HG03575 (cell line): Measurements from ENCODE around the gene POM121L2.
"Not testable (repeated sequence)": the region's sequence is repeated elsewhere in the genome, so short reads cannot be mapped to it uniquely, and the experiment has no call there.

Experiments
- ATAC-seq: cut with Tn5 transposase; IDR thresholded peaks from one replicate; pipeline ENCODE4 v1.9.1; 2021; ENCODE audit not compliant: unreplicated experiment, insufficient number of reproducible peaks, low FRiP score; ENCODE audit errors: extremely low read depth

POM121L2 gene

GRCh38 chr6:27267857-27268434, 44.1 kb downstream of the POM121L2 start:
- no peak for ATAC-seq

- not testable (repeated sequence) for ATAC-seq
These were observed 45.1 kb downstream of the POM121L2 start for GRCh38 chr6:27267003-27267402.

GRCh38 chr6:27263886-27264285, 48.2 kb downstream of the POM121L2 start:
- no peak for ATAC-seq

GRCh38 chr6:27260836-27261375, 51.2 kb downstream of the POM121L2 start:
- ATAC-seq = no peak

- ATAC-seq = no peak
These were observed 51.7 kb downstream of the POM121L2 start for GRCh38 chr6:27260369-27260768.
